H1 (cell line): ENCODE results near the gene ZNF599. TPM values are rescaled to one million over a fixed set of nuclear protein-coding genes. Genes with fewer than 3 reads are reported as not detected.

Experiments
- CBX8 ChIP-seq: fragments of 300-800, 300-1000 bp; sonication (generic); IDR thresholded peaks from 2 replicates; pipeline ENCODE4 v1.7.1; 2016; ENCODE audit warnings: low read depth, low read length, borderline replicate concordance
- CEBPB ChIP-seq: IDR thresholded peaks from 2 replicates; pipeline ENCODE4 v1.6.1; 2012; ENCODE audit warnings: low read depth, low read length
- CREB1 ChIP-seq: IDR thresholded peaks from 2 replicates; pipeline ENCODE4 v1.6.1; 2012; ENCODE audit warnings: inconsistent platforms
- CTBP2 ChIP-seq: IDR thresholded peaks from 2 replicates; pipeline ENCODE4 v1.7.0; 2011; ENCODE audit warnings: borderline replicate concordance, mild to moderate bottlenecking, moderate library complexity, mixed read lengths, low read length; ENCODE audit not compliant: insufficient read depth, insufficient read length
- EGR1 ChIP-seq: IDR thresholded peaks from 2 replicates; pipeline ENCODE4 v1.6.1; 2011; ENCODE audit warnings: low read depth, low read length, borderline replicate concordance
- GABPA ChIP-seq: IDR thresholded peaks from 2 replicates; pipeline ENCODE4 v1.6.1; 2011; ENCODE audit warnings: mild to moderate bottlenecking, low read length, moderate library complexity, borderline replicate concordance; ENCODE audit not compliant: insufficient read depth
- HDAC2 ChIP-seq, 2 experiments: fragments of 300-600 bp in 1 of 2; sonication (generic) in 1 of 2; IDR thresholded peaks; 2 replicates each; pipeline ENCODE4 v1.6.1; 2011 to 2012; ENCODE audit warnings: low read depth in 2 of 2, low read length in 2 of 2, mild to moderate bottlenecking in 2 of 2, moderate library complexity in 2 of 2, borderline replicate concordance in 1 of 2, inconsistent platforms in 1 of 2
- NRF1 ChIP-seq: IDR thresholded peaks from 2 replicates; pipeline ENCODE4 v1.6.1; 2011; ENCODE audit warnings: mild to moderate bottlenecking, low read depth, low read length, improper control_type of control experiment
- RBBP5 ChIP-seq: IDR thresholded peaks from 2 replicates; pipeline ENCODE4 v1.7.1; 2012; ENCODE audit warnings: low read depth, mild to moderate bottlenecking, inconsistent platforms, low read length, moderate library complexity, borderline replicate concordance
- TCF12 ChIP-seq: IDR thresholded peaks from 2 replicates; pipeline ENCODE4 v1.6.1; 2011; ENCODE audit warnings: low read depth, mild to moderate bottlenecking, low read length
- ZNF274 ChIP-seq: IDR thresholded peaks from 2 replicates; pipeline ENCODE4 v1.7.0; 2012; ENCODE audit warnings: low read length, borderline replicate concordance; ENCODE audit errors: extremely low read depth
- polyA plus RNA-seq, 7 experiments: library from polyadenylated mRNA; depleted of rRNA in 3 of 7; stranded (reverse) in 5 of 7; unstranded in 2 of 7; fragments of >200 nt in 5 of 7; fragments of 200-250 nt in 2 of 7; gene quantifications; 1 replicate in 5 of 7; 2 replicates in 1 of 7; 4 replicates in 1 of 7; pipeline versions ENCODE4 v1.2.1 to v1.2.3, GENCODE V29; 2011 to 2013; ENCODE audit warnings: missing spikeins in 2 of 7, mixed read lengths in 2 of 7
- total RNA-seq: library from RNA; stranded (reverse); fragmentation: NEBNext Ultra II Directional; extraction: Animal tissue kit (Norgen Biotek cat#: 25700); gene quantifications from 2 replicates; pipeline ENCODE4 v1.2.1, GENCODE V29; 2021
- TF ChIP-seq, protein P1 (sequence below): fragments of 300-600 bp; sonication (generic); IDR thresholded peaks from 2 replicates; pipeline ENCODE4 v1.7.1; 2012; ENCODE audit warnings: low read length, moderate library complexity, mild to moderate bottlenecking, inconsistent platforms; ENCODE audit not compliant: insufficient replicate concordance

The ZNF599 gene
- total and polyA plus RNA-seq, 2 of the 8 experiments (the other 6 are each of a cell fraction or from before 2014, with no cell fraction given) = 4.8 to 5.4 TPM

DNA sequence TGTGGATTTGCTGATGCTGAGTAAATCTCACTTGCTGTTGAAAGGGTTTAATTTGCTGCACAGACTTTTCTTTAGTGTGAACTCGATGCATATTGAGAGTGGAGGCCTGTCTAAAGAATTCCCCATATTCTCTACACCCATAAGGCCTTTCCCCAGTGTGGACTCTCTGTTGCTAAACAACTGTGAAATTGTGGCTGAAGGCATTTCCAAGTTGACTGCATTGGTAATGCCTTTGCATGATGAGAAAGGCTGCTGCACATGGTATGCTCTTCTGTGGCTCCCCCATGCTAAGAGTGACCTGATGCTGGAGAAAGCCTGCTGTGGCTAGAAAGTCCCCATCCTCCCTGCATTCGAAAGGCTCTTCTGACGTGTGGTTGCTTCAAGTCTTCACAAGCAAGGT is 6.6 kb upstream of the ZNF599 start (continued):
- TF ChIP-seq, protein P1, sequence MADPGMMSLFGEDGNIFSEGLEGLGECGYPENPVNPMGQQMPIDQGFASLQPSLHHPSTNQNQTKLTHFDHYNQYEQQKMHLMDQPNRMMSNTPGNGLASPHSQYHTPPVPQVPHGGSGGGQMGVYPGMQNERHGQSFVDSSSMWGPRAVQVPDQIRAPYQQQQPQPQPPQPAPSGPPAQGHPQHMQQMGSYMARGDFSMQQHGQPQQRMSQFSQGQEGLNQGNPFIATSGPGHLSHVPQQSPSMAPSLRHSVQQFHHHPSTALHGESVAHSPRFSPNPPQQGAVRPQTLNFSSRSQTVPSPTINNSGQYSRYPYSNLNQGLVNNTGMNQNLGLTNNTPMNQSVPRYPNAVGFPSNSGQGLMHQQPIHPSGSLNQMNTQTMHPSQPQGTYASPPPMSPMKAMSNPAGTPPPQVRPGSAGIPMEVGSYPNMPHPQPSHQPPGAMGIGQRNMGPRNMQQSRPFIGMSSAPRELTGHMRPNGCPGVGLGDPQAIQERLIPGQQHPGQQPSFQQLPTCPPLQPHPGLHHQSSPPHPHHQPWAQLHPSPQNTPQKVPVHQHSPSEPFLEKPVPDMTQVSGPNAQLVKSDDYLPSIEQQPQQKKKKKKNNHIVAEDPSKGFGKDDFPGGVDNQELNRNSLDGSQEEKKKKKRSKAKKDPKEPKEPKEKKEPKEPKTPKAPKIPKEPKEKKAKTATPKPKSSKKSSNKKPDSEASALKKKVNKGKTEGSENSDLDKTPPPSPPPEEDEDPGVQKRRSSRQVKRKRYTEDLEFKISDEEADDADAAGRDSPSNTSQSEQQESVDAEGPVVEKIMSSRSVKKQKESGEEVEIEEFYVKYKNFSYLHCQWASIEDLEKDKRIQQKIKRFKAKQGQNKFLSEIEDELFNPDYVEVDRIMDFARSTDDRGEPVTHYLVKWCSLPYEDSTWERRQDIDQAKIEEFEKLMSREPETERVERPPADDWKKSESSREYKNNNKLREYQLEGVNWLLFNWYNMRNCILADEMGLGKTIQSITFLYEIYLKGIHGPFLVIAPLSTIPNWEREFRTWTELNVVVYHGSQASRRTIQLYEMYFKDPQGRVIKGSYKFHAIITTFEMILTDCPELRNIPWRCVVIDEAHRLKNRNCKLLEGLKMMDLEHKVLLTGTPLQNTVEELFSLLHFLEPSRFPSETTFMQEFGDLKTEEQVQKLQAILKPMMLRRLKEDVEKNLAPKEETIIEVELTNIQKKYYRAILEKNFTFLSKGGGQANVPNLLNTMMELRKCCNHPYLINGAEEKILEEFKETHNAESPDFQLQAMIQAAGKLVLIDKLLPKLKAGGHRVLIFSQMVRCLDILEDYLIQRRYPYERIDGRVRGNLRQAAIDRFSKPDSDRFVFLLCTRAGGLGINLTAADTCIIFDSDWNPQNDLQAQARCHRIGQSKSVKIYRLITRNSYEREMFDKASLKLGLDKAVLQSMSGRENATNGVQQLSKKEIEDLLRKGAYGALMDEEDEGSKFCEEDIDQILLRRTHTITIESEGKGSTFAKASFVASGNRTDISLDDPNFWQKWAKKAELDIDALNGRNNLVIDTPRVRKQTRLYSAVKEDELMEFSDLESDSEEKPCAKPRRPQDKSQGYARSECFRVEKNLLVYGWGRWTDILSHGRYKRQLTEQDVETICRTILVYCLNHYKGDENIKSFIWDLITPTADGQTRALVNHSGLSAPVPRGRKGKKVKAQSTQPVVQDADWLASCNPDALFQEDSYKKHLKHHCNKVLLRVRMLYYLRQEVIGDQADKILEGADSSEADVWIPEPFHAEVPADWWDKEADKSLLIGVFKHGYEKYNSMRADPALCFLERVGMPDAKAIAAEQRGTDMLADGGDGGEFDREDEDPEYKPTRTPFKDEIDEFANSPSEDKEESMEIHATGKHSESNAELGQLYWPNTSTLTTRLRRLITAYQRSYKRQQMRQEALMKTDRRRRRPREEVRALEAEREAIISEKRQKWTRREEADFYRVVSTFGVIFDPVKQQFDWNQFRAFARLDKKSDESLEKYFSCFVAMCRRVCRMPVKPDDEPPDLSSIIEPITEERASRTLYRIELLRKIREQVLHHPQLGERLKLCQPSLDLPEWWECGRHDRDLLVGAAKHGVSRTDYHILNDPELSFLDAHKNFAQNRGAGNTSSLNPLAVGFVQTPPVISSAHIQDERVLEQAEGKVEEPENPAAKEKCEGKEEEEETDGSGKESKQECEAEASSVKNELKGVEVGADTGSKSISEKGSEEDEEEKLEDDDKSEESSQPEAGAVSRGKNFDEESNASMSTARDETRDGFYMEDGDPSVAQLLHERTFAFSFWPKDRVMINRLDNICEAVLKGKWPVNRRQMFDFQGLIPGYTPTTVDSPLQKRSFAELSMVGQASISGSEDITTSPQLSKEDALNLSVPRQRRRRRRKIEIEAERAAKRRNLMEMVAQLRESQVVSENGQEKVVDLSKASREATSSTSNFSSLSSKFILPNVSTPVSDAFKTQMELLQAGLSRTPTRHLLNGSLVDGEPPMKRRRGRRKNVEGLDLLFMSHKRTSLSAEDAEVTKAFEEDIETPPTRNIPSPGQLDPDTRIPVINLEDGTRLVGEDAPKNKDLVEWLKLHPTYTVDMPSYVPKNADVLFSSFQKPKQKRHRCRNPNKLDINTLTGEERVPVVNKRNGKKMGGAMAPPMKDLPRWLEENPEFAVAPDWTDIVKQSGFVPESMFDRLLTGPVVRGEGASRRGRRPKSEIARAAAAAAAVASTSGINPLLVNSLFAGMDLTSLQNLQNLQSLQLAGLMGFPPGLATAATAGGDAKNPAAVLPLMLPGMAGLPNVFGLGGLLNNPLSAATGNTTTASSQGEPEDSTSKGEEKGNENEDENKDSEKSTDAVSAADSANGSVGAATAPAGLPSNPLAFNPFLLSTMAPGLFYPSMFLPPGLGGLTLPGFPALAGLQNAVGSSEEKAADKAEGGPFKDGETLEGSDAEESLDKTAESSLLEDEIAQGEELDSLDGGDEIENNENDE = no peak
- TF ChIP-seq TCF12 = no peak
- TF ChIP-seq CEBPB = no peak
- no peak for TF ChIP-seq HDAC2 (IDR thresholded peaks at IDR 0.05; ENCODE audit: borderline replicate concordance in 1 of 2, low read depth in 2 of 2, low read length in 2 of 2)
- TF ChIP-seq CBX8 = no peak
- no peak for TF ChIP-seq EGR1
- no peak for TF ChIP-seq CTBP2
- no peak for TF ChIP-seq CREB1
- TF ChIP-seq RBBP5 = no peak
- no peak for TF ChIP-seq GABPA
- no peak for TF ChIP-seq NRF1
- no peak for TF ChIP-seq ZNF274
